HG03060 (cell line): Measurements from ENCODE around the gene ARHGAP23.

Source experiments
- ATAC-seq: cut with Tn5 transposase; IDR thresholded peaks from one replicate; pipeline ENCODE4 v1.9.1; 2021; ENCODE audit warnings: low read depth, moderate number of reproducible peaks; ENCODE audit not compliant: unreplicated experiment

Gene ARHGAP23

DNA sequence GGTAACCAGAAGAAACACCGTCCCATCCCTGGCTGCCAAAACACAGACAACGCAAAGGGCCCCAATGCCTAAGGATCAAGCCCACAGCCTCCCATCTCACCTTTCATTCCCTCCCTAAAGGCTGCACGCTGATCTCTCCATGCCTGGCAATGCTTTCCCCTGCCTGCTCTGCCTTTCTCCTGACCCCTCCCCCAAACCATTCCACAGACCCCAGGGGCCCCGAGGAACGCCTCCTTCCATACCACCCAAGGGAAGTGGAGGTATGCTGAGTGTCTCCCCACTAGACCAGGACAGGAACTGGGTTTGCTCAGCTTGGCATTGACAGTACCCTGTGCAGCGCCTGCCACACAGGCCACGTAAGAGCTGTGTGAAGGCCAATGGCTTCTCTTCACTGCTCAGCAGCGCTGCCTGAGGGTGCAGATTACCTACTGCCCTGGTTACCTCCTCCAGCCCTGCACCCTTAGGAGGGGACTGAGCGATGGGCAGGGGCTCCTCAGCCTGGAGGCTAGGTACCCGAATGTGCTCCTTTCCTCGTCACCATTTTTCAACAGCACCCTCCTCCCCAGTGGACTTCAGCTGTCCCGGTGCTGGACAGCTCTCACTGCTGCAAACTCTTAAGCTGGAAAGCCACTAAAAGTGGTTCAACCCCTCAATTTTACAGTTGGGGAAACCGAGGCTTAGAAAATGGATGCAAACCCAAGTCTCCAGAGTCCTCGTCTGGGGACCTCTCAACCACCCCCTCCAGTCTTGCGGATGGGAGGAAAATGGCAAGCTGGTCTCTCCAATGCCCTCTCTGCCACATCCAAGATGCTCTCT is 132.4 kb downstream of the ARHGAP23 start:
- ATAC-seq, result no peak

DNA sequence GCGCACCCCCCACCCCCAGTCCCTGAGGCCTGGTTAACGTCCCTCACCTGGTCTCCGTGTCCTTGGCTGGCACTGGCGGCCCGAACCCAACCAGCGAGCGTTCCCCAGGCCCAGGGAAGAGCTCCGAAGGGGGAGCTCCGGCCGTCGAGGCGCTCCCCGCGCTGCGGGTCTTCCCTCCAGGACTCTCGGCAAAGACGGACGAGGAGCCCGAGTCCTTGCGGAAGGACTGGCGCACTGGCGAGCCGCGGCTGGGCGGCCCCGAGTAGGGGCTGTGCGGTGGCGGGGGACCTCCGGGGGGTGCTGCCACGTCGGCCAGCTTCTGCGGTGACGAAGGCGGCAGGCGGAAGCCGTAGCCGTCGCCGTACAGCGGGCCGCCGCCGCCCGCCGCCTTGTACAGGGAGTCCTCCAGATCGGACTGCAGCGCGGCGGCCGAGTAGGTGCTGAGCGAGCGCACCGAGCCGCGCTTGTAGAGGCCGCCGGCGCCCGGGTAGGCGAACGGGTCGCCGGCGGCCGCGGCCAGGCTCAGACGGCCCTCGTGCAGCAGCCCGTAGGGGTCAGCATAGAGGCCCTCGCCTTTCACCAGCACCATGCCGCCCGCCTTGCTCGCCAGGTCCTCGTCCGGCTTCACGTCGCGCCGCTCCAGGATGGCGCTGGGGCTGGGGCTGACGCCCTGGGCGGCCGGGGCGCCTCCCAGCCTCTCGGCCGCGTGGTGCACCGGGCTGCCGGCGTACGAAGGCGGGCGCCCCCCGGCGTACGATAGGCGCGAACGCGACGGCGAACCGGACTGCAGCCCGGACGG is 133.4 kb downstream of the ARHGAP23 start:
- no peak for ATAC-seq
